GM19397 (cell line): Measurements from ENCODE around the gene C11orf52.

Experiments
- ATAC-seq: cut with Tn5 transposase; IDR thresholded peaks from one replicate; pipeline ENCODE4 v1.9.1; 2021; ENCODE audit warnings: mild to moderate bottlenecking, moderate library complexity; ENCODE audit not compliant: unreplicated experiment

Gene C11orf52

GRCh38 chr11:111974446-111974845 is 55.7 kb downstream of the C11orf52 start:
- no peak for ATAC-seq

GRCh38 chr11:111975076-111975806 is 56.5 kb downstream of the C11orf52 start:
- ATAC-seq, result no peak

GRCh38 chr11:111976119-111976766 is 57.5 kb downstream of the C11orf52 start:
- no peak for ATAC-seq
